Mucosa of descending colon (tissue), 3 donors: ENCODE data around the gene PLD5. TPM values are rescaled to one million over a fixed set of nuclear protein-coding genes. Genes with fewer than 3 reads are reported as not detected.
"Not testable (repeated sequence)": the region's sequence is repeated elsewhere in the genome, so short reads cannot be mapped to it uniquely, and the experiment has no call there.

Experiments
- ATAC-seq: fragments of 200-7000 bp; cut with Tn5 transposase; one replicate; pipeline ENCODE4 v1.9.1; 2020; ENCODE audit warnings: mild to moderate bottlenecking, moderate library complexity
- DNase-seq, 3 donors: peaks; one replicate each; pipeline ENCODE4 v3.0.0-alpha.2; 2020
- H3K36me3 ChIP-seq: fragments of 200-600 bp; one replicate; pipeline ENCODE4 v1.8.0; 2021; ENCODE audit warnings: low read depth, mild to moderate bottlenecking
- H3K4me1 ChIP-seq: fragments of 200-600 bp; one replicate; pipeline ENCODE4 v1.8.0; 2021; ENCODE audit warnings: low read depth, mild to moderate bottlenecking
- H3K4me3 ChIP-seq: fragments of 200-600 bp; one replicate; pipeline ENCODE4 v1.8.0; 2021; ENCODE audit warnings: mild to moderate bottlenecking
- H3K9me3 ChIP-seq: fragments of 200-600 bp; one replicate; pipeline ENCODE4 v1.8.0; 2021; ENCODE audit warnings: mild to moderate bottlenecking
- intact Hi-C, 2 donors: fragments of 100-400 bp; cut with DNase I in 1 of 2; cut with micrococcal nuclease in 1 of 2; formaldehyde crosslinking; loops; one replicate each; pipeline versions ENCODE4 v1.11.0 to v1.11.1; 2022; cut with DNase I, micrococcal nuclease
- total RNA-seq, 3 donors: library from RNA; stranded (reverse); fragmentation: NEBNext Ultra II Directional in 2 of 3; extraction: Animal tissue kit (Norgen Biotek cat#: 25700) in 2 of 3; gene quantifications; one replicate each; pipeline versions ENCODE4 v1.2.1 to v1.2.4, GENCODE V29; 2021 to 2023
- TF ChIP-seq, protein P1 (sequence below): fragments of 200-600 bp; IDR thresholded peaks from one replicate; pipeline ENCODE4 v1.8.0; 2022; ENCODE audit warnings: antibody characterized with exemption, mild to moderate bottlenecking
- donor health status: DM: no; HTN: no; CAD: no; lungs with moderate emphysema.
- donor health status: DM: no; HTN: no; CAD: no.
- donor health status: DM: no; HTN: yes; CAD: no.

PLD5 gene
- total RNA-seq, 3 donors from 2014 or later, result 0.54 TPM; not detected in 2

GRCh38 chr1:242216368-242216767, 308.1 kb downstream of the PLD5 start:
- ATAC-seq, result no peak
- DNase-seq, result no peak
- H3K36me3 ChIP-seq, result no peaks in the 10 kb centered on the region
- TF ChIP-seq, protein P1, sequence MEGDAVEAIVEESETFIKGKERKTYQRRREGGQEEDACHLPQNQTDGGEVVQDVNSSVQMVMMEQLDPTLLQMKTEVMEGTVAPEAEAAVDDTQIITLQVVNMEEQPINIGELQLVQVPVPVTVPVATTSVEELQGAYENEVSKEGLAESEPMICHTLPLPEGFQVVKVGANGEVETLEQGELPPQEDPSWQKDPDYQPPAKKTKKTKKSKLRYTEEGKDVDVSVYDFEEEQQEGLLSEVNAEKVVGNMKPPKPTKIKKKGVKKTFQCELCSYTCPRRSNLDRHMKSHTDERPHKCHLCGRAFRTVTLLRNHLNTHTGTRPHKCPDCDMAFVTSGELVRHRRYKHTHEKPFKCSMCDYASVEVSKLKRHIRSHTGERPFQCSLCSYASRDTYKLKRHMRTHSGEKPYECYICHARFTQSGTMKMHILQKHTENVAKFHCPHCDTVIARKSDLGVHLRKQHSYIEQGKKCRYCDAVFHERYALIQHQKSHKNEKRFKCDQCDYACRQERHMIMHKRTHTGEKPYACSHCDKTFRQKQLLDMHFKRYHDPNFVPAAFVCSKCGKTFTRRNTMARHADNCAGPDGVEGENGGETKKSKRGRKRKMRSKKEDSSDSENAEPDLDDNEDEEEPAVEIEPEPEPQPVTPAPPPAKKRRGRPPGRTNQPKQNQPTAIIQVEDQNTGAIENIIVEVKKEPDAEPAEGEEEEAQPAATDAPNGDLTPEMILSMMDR, result no peak
- peaks cover 27% of the 10 kb centered on the region for H3K9me3 ChIP-seq
- H3K4me1 ChIP-seq, result no peaks in the 10 kb centered on the region
- H3K4me3 ChIP-seq, result no peak overlapping the region
- intact Hi-C loops, result no loop called here

- H3K4me1 ChIP-seq, DNase-seq, H3K36me3 ChIP-seq, ATAC-seq, H3K4me3 ChIP-seq, intact Hi-C loops: not testable (repeated sequence)
- peaks cover 31% of the 10 kb centered on the region for H3K9me3 ChIP-seq
These were observed 310.0 kb downstream of the PLD5 start for GRCh38 chr1:242214455-242214854.

- peaks cover 31% of the 10 kb centered on the region for H3K9me3 ChIP-seq
- H3K36me3 ChIP-seq, H3K4me1 ChIP-seq, H3K4me3 ChIP-seq, intact Hi-C loops, ATAC-seq, DNase-seq: not testable (repeated sequence)
These were observed 311.5 kb downstream of the PLD5 start for GRCh38 chr1:242212961-242213360.

DNA sequence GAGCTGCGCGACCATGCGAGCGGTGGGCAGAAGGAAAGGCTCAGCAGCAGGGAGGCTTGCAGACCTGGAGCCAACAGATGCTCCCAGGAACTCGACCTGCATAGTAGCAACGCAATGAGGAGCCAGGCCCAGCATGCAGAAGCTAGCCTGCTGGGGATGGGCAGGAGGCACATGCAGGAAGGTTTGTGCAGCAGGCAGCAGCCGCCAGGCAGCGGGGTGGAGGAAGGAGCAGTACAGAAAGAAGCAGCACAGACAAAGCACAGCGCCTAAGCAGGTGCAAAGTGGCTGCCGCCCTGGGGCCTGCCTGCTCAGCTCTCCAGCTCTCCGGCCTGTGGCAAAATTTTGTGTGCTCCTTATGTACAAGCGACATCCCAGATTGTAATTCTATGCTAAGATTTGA, 312.1 kb downstream of the PLD5 start:
- peaks cover 26% of the 10 kb centered on the region for H3K9me3 ChIP-seq
- no peaks in the 10 kb centered on the region for H3K36me3 ChIP-seq
- no peak overlapping the region for H3K4me3 ChIP-seq
- no peaks in the 10 kb centered on the region for H3K4me1 ChIP-seq
- ATAC-seq (no peak), DNase-seq (no peak)
- intact Hi-C loops, result no loop called here
- TF ChIP-seq, protein P1, result no peak

DNA sequence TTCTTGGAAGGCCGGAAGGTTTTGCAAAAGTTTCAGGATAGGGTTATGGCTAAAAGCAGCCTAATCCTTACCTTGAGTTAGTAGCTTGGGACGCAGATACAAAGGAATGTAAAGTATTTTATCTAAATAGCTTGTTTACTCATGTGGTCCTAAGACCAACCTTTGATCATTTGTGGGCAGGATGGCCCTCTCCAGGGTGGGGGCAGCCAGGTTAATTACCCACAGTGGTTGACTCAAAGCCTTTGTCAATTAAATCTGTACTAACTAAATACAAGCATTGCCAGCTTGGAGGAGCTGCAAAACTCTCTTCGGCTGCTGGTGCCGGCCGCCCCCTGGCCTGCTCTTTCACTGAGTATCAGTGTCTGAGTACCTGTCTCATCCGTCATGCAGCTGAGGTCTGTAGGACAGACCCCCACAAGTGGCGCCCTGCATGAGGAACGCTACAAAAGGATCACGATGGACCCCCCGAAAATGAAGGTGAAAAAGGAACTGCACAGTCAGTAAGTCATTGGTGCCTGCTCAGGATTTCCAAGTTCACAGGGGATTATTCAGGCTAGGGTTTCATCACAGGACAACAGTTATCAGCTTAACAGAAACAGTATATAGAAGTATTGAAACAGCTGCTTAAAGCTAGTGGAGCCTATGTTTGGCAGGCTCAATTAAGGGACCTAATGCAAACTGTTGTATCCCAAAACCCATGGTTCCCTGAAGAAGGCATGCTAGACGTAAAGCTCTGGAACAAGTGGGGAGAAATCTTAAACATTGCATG, 313.1 kb downstream of the PLD5 start:
- Histone ChIP-seq H3K4me1 (no peaks in the 10 kb centered on the region), H3K36me3 (no peaks in the 10 kb centered on the region), H3K4me3 (no peak overlapping the region), H3K9me3 (peaks cover 19% of the 10 kb centered on the region)
- no peak for DNase-seq
- TF ChIP-seq, protein P1, result no peak
- no peak for ATAC-seq
- intact Hi-C loops, result no loop called here

DNA sequence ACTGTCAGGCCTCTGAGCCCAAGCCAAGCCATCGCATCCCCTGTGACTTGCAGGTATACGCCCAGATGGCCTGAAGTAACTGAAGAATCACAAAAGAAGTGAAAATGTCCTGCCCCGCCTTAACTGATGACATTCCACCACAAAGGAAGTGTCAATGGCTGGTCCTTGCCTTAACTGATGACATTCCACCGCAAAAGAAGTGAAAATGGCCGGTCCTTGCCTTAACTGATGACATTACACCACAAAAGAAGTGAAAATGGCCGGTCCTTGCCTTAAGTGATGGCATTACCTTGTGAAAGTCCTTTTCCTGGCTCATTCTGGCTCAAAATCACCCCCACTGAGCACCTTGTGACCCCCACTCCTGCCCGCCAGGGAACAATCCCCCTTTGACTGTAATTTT, 314.2 kb downstream of the PLD5 start:
- H3K4me1 ChIP-seq, H3K9me3 ChIP-seq, H3K4me3 ChIP-seq, ATAC-seq, DNase-seq, H3K36me3 ChIP-seq, intact Hi-C loops: not testable (repeated sequence)

DNA sequence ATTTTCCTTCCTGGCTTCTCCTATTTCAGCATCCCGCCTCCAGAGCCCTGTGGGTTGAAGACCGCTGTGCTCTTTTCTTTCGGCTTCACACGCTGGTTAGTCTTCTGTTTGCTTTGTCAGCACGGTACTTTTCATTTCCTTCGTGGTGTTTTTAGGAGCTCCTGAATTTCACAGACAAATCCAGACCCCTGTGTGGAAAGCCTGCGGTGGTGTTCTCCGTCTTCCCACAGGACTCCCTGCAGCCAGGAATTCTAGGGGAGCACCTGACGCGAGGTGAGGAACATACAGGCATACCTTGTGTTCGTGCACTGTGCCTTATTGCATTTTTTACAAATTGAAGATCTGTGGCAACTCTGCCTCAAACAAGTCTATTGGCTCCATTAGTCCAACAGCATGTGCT, 315.4 kb downstream of the PLD5 start:
- H3K4me1 ChIP-seq, result no peaks in the 10 kb centered on the region
- ATAC-seq, result no peak
- DNase-seq, result no peak
- peaks cover 9% of the 10 kb centered on the region for H3K9me3 ChIP-seq
- H3K36me3 ChIP-seq, result no peaks in the 10 kb centered on the region
- intact Hi-C loops, result no loop called here
- TF ChIP-seq, protein P1, result no peak
- no peak overlapping the region for H3K4me3 ChIP-seq
